Measurements from ENCODE around the gene TMEM184B.

Gene TMEM184B

DNA sequence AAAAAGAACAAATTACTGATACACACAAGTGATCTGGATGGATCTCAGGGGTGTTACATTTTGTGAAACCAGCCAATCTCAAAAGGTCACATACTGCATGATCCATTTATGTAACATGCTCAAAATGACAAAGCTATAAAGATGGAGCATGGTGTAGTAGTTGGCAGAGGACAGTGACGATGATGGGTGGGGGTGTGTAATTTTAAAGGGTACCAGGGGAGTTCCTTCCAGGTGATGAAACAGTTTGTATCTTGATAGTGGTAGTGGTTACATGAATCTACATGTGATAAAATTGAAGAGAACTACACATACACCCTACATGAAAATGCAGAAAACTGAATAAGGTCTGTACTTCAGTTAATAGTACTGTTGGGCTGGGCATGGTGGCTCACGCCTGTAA is 17.1 kb downstream of the TMEM184B start:
- no peak overlapping the region for H2BK5ac ChIP-seq (ENCODE audit: low read depth, low read length, poor library complexity)
- H3K79me2 ChIP-seq (ENCODE audit: control insufficient read depth, insufficient read depth, low read length, poor library complexity): no peaks in the 10 kb centered on the region
- H3K27me3 ChIP-seq (ENCODE audit: insufficient read depth, low read length): no peaks in the 10 kb centered on the region
- no peaks in the 10 kb centered on the region for H3K9me3 ChIP-seq (ENCODE audit: insufficient read depth, low read depth, low read length)
- H3K4me2 ChIP-seq (ENCODE audit: low read length): no peak overlapping the region
- H2BK120ac ChIP-seq (ENCODE audit: insufficient read depth, low read length, poor library complexity): no peak overlapping the region
- H2BK12ac ChIP-seq (ENCODE audit: low read length): no peak overlapping the region
- no peaks in the 10 kb centered on the region for H3K79me1 ChIP-seq (ENCODE audit: low read length)
- H4K8ac ChIP-seq (ENCODE audit: low read depth, low read length): no peak overlapping the region
- no peak overlapping the region for H4K12ac ChIP-seq (ENCODE audit: low read depth, low read length)
- H3K27ac ChIP-seq (ENCODE audit: low read depth, low read length): no peak overlapping the region
- H3K9ac ChIP-seq (ENCODE audit: low read length): no peak overlapping the region
- H3K4me3 ChIP-seq (ENCODE audit: low read depth, low read length): no peak overlapping the region
- no peak overlapping the region for H3K23ac ChIP-seq (ENCODE audit: low read length)
- H3K18ac ChIP-seq (ENCODE audit: low read length): no peak overlapping the region
- no peak overlapping the region for H2AFZ ChIP-seq (ENCODE audit: insufficient read depth, low read length, poor library complexity)
- no peak overlapping the region for H3K4ac ChIP-seq (ENCODE audit: low read depth, low read length)
- H3K36me3 ChIP-seq (ENCODE audit: control insufficient read depth in 1 of 2, insufficient read depth in 2 of 2, low read length in 2 of 2): peaks cover 2 to 6% of the 10 kb centered on the region in 2 experiments
- no peak overlapping the region for H2AK5ac ChIP-seq (ENCODE audit: low read length)
- H4K91ac ChIP-seq (ENCODE audit: low read depth, low read length): no peak overlapping the region
- peaks cover 0 to 4% of the 10 kb centered on the region in 2 experiments for H3K4me1 ChIP-seq (ENCODE audit: control insufficient read depth in 1 of 2, insufficient read depth in 2 of 2, low read length in 2 of 2)
- no peak overlapping the region for H3K14ac ChIP-seq (ENCODE audit: low read length)
- WGBS (ENCODE audit: extremely low coverage, insufficient coverage, insufficient read length): no CpG with 5 or more reads among the region's 2 CpGs
- DNase-seq: no peak

DNA sequence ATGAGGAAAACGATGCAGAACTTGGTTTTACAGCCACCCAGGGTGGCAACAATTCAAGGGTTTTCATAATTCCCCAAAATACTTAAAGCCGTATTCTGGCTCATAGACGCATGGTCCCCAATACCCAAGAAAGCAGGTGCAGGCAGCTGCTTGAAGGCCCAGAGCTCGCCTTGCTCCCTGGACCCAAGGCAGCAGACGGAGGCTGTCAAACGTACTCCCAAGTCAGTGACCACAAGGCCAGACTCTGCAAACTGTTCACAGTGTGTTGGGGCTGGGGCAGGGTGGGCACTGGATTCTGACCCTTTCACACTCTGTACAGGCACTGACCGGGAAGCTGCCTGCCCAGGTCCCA is 21.5 kb downstream of the TMEM184B start:
- Histone ChIP-seq H2BK12ac (ENCODE audit: low read length) (no peak overlapping the region), H3K4me1 (ENCODE audit: control insufficient read depth in 1 of 2, insufficient read depth in 2 of 2, low read length in 2 of 2) (no peaks in the 10 kb centered on the region), H2BK5ac (ENCODE audit: low read depth, low read length, poor library complexity) (no peak overlapping the region), H3K36me3 (ENCODE audit: control insufficient read depth in 1 of 2, insufficient read depth in 2 of 2, low read length in 2 of 2) (peaks cover 26 to 31% of the 10 kb centered on the region in 2 experiments), H3K9me3 (ENCODE audit: insufficient read depth, low read depth, low read length) (peaks cover 7% of the 10 kb centered on the region), H3K18ac (ENCODE audit: low read length) (no peak overlapping the region), H3K4me3 (ENCODE audit: low read depth, low read length) (no peak overlapping the region), H3K4ac (ENCODE audit: low read depth, low read length) (no peak overlapping the region), H4K8ac (ENCODE audit: low read depth, low read length) (no peak overlapping the region), H3K27ac (ENCODE audit: low read depth, low read length) (no peak overlapping the region), H3K9ac (ENCODE audit: low read length) (no peak overlapping the region), H4K12ac (ENCODE audit: low read depth, low read length) (no peak overlapping the region), H3K4me2 (ENCODE audit: low read length) (no peak overlapping the region), H4K91ac (ENCODE audit: low read depth, low read length) (no peak overlapping the region), H2BK120ac (ENCODE audit: insufficient read depth, low read length, poor library complexity) (no peak overlapping the region), H3K14ac (ENCODE audit: low read length) (no peak overlapping the region), H3K23ac (ENCODE audit: low read length) (no peak overlapping the region), H3K79me1 (ENCODE audit: low read length) (no peaks in the 10 kb centered on the region), H2AFZ (ENCODE audit: insufficient read depth, low read length, poor library complexity) (no peak overlapping the region), H2AK5ac (ENCODE audit: low read length) (no peak overlapping the region), H3K79me2 (ENCODE audit: control insufficient read depth, insufficient read depth, low read length, poor library complexity) (no peaks in the 10 kb centered on the region), H3K27me3 (ENCODE audit: insufficient read depth, low read length) (no peaks in the 10 kb centered on the region)
- no CpG with 5 or more reads among the region's 7 CpGs for WGBS (ENCODE audit: extremely low coverage, insufficient coverage, insufficient read length)
- no peak for DNase-seq

DNA sequence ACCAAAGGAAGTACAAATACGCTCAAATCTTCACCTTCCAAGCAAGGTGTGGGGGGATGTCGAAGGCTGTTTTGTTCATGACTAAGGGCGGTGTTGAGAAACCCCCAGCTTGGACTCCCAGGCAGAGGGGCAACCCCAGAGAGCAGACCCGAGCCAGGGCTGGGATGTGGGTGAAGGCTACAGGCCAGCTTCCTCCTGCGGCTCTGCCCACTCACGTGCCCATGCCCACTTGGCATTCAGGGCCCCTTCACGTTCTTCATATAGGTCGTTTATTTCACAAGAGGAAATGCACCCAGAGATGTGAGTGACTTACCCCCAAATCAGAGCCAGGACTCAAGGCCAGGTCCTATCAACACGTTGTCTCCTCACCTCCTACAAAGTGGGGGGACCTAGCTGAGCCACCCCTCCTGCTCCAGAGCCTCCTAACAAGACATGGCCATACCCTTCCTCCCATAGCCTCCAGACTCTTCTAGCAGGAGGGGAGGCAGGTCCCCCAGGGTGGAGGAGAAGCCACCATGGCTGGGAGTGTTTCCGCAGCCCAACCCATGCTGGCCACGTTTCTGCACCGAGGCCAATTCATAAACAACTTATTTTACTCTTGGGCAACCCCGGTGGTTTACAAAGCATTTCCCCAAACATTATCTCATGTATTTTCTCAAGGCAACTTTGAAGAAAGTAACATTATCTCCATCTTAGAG is 22.0 kb downstream of the TMEM184B start:
- no peak for DNase-seq
- no peak overlapping the region for H3K18ac ChIP-seq (ENCODE audit: low read length)
- no peak overlapping the region for H2AFZ ChIP-seq (ENCODE audit: insufficient read depth, low read length, poor library complexity)
- H2BK12ac ChIP-seq (ENCODE audit: low read length): no peak overlapping the region
- no peak overlapping the region for H3K27ac ChIP-seq (ENCODE audit: low read depth, low read length)
- H2BK120ac ChIP-seq (ENCODE audit: insufficient read depth, low read length, poor library complexity): no peak overlapping the region
- H3K27me3 ChIP-seq (ENCODE audit: insufficient read depth, low read length): no peaks in the 10 kb centered on the region
- no peak overlapping the region for H3K23ac ChIP-seq (ENCODE audit: low read length)
- no peak overlapping the region for H3K9ac ChIP-seq (ENCODE audit: low read length)
- H2BK5ac ChIP-seq (ENCODE audit: low read depth, low read length, poor library complexity): no peak overlapping the region
- H4K12ac ChIP-seq (ENCODE audit: low read depth, low read length): no peak overlapping the region
- H3K4ac ChIP-seq (ENCODE audit: low read depth, low read length): no peak overlapping the region
- H4K91ac ChIP-seq (ENCODE audit: low read depth, low read length): no peak overlapping the region
- no peaks in the 10 kb centered on the region for H3K79me1 ChIP-seq (ENCODE audit: low read length)
- H3K14ac ChIP-seq (ENCODE audit: low read length): no peak overlapping the region
- peaks cover 31 to 36% of the 10 kb centered on the region in 2 experiments for H3K36me3 ChIP-seq (ENCODE audit: control insufficient read depth in 1 of 2, insufficient read depth in 2 of 2, low read length in 2 of 2)
- no peak overlapping the region for H4K8ac ChIP-seq (ENCODE audit: low read depth, low read length)
- H3K79me2 ChIP-seq (ENCODE audit: control insufficient read depth, insufficient read depth, low read length, poor library complexity): no peaks in the 10 kb centered on the region
- no peaks in the 10 kb centered on the region for H3K4me1 ChIP-seq (ENCODE audit: control insufficient read depth in 1 of 2, insufficient read depth in 2 of 2, low read length in 2 of 2)
- H2AK5ac ChIP-seq (ENCODE audit: low read length): no peak overlapping the region
- H3K4me3 ChIP-seq (ENCODE audit: low read depth, low read length): no peak overlapping the region
- H3K4me2 ChIP-seq (ENCODE audit: low read length): no peak overlapping the region
- WGBS (ENCODE audit: extremely low coverage, insufficient coverage, insufficient read length): no CpG with 5 or more reads among the region's 13 CpGs
- peaks cover 11% of the 10 kb centered on the region for H3K9me3 ChIP-seq (ENCODE audit: insufficient read depth, low read depth, low read length)

DNA sequence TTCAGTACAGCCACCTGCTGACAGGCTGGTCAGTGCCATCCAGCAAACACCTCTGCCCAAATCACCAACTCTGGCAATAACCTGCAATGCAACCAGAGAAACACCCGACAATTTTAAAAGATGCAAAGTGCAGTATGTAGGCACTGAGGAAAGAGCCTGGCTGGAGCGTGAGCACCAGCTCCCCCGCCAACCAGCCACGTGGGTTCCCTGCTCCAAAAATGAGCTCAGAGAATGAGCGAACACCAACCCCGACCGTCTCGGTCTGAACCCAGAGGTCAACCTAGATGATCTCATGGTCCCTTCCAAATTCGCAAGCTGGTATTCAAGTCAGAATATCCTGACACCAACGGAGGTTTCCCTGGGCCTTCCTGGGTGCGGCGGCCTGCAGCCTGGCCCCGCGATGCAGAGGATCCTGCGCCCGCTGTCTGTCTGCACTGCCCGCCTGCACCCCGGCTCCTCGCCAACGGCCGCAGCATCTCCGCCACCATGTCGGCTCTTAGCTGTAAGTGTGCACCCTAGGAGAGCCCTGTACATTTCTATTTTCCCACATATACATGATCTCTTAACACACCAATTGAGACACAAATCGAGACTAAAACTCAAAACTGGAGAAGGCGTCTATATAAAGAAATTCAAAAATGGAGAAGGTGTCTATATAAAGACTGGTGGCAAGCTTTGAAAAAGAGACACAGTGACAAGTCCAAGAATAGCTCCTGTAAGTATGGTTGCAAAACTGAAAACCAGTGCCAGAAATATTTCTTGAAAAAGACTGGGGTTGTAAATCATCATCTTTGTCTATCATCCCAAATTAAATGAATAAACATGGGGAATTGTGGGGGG is 22.8 kb downstream of the TMEM184B start:
- Histone ChIP-seq H3K14ac (ENCODE audit: low read length) (no peak overlapping the region), H3K79me1 (ENCODE audit: low read length) (no peaks in the 10 kb centered on the region), H3K4ac (ENCODE audit: low read depth, low read length) (no peak overlapping the region), H3K4me3 (ENCODE audit: low read depth, low read length) (no peak overlapping the region), H3K36me3 (ENCODE audit: control insufficient read depth in 1 of 2, insufficient read depth in 2 of 2, low read length in 2 of 2) (peaks cover 33 to 42% of the 10 kb centered on the region in 2 experiments), H4K12ac (ENCODE audit: low read depth, low read length) (no peak overlapping the region), H3K27me3 (ENCODE audit: insufficient read depth, low read length) (no peaks in the 10 kb centered on the region), H2BK5ac (ENCODE audit: low read depth, low read length, poor library complexity) (no peak overlapping the region), H2BK120ac (ENCODE audit: insufficient read depth, low read length, poor library complexity) (no peak overlapping the region), H4K91ac (ENCODE audit: low read depth, low read length) (no peak overlapping the region), H3K4me2 (ENCODE audit: low read length) (no peak overlapping the region), H2BK12ac (ENCODE audit: low read length) (no peak overlapping the region), H3K79me2 (ENCODE audit: control insufficient read depth, insufficient read depth, low read length, poor library complexity) (no peaks in the 10 kb centered on the region), H2AFZ (ENCODE audit: insufficient read depth, low read length, poor library complexity) (no peak overlapping the region), H3K27ac (ENCODE audit: low read depth, low read length) (no peak overlapping the region), H3K4me1 (ENCODE audit: control insufficient read depth in 1 of 2, insufficient read depth in 2 of 2, low read length in 2 of 2) (no peaks in the 10 kb centered on the region), H3K23ac (ENCODE audit: low read length) (no peak overlapping the region), H3K9ac (ENCODE audit: low read length) (no peak overlapping the region), H4K8ac (ENCODE audit: low read depth, low read length) (no peak overlapping the region), H3K9me3 (ENCODE audit: insufficient read depth, low read depth, low read length) (peaks cover 11% of the 10 kb centered on the region), H3K18ac (ENCODE audit: low read length) (no peak overlapping the region), H2AK5ac (ENCODE audit: low read length) (no peak overlapping the region)
- no CpG with 5 or more reads among the region's 25 CpGs for WGBS (ENCODE audit: extremely low coverage, insufficient coverage, insufficient read length)
- DNase-seq: no peak

Data from trophoblast cell (in vitro differentiated cells and primary cell).